Measurements from ENCODE around the gene TBX10.
"Not testable (repeated sequence)": the region's sequence is repeated elsewhere in the genome, so short reads cannot be mapped to it uniquely, and the experiment has no call there.

Gene TBX10

DNA sequence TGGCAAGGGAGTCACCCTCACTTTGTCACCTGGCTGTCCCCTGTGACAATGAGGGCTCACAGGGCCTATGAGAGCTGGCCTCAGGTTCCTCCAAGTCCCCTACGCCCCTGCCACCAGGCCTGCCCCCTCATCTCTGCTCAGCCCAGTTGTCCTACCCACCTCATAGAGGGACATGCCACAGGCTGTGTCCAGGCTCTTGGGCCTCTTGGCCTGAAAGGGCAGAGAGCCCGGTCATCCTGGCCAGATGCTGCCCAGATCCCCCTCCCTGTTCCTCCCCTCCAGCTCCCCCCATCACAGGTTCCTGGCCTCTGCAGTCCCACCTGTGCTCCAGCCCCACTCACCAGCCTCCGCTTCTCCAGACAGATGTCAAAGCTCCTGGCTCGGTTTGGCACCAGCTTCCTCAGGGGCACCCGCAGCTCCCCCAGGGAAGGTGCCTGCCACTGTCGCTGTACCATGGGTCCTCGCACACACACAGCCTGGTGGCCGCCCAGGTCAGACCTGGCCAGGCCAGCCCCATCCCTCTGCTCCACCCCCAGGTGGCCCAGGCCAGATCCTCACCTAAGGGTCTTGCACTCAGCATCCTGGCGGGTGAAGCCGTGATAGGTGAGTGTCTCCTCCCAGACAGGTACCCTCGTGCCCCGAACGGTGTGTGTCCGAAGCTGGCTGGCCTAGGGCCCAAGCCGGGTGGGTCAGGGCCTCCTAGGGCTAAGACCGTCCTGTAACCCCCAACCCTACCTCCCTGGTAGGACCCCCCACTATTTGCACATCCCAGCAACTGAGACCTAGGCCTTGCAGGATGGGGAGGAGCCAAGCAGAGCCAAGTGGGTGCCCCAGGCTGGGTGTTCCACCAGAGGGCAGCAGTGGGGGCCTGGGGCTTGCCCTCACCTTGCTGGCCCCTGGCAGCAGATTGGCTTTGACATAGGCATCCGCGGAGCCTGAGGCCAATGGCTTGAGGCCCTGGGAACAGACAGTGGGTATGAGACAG is 24.5 kb downstream of the TBX10 start:
- no peak for DNase-seq

DNA sequence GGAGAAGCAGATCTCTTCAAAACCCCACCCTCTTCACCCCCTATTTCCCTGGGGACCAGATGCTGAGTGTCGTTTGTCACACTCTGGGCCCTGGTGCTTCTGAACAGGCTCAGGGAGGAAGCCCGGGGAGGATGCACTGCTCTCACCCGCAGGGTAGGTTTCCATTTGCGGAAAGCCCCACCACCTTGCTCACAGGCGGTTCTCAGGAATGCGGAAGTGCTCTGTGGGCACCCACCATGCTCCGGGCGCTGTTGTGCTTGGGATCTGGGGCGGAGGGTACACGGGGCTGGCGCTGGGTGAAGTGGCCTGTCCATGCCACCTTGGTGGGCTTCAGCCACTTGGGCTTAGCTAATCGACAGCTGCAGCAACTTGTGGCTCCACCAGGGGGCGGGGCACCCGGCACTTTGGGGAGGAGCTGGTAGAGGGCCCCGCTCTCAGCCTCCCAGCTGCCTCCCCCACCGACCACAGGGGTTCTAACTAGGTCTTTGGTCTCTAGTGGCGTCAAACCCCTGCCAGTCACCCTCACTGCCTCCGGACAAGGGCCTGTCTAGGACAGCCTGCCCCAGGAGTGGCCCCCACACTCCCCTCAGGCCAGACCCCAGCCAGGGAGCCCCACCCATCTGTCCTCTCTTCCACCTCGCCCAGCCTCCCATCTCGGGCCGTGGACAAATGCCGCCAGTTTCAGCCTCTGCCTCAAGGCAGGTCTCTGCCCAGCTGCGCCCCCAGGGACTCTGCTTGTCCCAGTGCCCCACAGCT is 25.4 kb downstream of the TBX10 start:
- no peak for DNase-seq

DNA sequence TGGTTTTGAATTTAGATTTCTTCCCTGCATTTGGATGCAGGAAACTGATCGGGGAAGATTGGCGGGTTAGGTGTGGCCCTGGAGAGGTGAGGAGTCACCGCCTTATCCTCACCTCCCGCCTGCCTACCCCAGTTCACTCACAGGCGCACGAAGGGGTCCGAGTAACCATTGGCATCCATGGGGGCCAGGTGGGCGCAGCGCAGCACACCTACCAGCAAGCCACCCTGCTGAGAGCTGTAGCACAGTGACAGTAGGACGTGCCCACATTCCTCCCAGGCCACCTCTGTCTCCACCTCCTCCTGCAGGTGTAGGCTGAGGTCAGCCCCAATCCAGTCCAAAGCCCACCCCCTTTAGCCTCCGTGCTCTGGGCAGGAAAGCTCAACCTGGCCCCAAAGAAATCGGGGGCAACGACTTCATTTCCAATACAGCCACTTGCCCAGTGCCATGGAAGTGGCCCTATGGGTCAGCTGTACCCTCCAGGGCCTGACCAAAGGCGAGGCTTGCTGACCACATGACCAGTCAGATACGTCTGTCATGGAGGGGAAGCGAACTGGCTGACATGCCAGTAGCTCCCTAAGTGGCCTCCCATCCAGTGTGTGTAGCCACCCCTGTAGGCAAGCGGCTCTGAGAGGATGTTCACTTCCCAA is 26.1 kb downstream of the TBX10 start:
- no peak for DNase-seq

DNA sequence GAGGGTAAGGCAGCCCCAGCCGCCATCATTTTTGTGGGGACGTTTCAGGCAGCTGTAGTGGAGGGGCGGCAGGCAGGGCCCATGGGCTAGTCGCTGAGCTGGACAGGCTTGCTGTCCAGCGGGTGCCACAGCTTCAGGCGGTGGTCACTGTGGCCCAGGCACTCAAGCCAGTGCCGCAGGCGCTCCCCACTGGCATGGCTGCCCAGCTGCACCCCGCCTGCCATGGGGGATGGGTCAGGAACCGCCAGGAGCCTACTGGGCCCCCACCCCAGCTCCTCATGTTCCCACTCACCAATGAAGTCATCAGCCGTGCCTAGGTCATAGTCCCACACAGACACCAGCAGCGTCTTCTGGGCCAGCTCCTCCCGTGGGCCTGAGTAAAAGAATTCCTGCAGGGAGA is 26.8 kb downstream of the TBX10 start:
- DNase-seq = no peak

DNA sequence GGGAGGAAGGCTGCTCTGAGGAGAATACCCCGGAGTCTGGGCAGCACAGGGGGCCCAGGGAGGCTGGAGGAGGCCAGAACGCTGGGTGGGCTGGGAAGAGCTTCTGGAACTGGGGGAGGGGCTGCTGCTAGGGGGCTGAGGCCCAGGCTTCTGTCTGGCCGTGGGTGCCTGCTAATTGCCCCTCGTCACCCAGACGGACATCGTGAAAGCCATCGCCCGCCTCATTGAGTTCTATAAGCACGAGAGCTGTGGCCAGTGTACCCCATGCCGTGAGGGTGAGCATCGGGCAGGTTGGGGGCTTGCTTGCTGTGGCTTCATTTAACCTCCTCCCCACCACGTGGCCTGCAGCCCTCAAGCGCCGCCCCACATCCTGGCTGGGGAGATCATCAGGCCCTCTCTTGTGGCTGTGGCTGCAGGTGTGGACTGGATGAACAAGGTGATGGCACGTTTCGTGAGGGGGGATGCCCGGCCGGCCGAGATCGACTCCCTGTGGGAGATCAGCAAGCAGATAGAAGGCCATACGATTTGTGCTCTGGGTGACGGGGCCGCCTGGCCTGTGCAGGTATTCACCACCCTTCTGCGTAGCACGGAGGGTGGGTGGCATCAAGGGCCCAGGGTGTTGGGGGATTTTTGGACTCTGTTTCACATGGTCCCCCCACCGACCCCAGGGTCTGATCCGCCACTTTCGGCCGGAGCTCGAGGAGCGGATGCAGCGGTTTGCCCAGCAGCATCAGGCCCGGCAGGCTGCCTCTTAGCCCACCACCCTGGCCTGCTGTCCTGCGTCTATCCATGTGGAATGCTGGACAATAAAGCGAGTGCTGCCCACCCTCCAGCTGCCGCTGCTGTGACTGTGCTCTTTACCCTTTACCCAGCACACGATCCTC is 27.6 kb downstream of the TBX10 start:
- DNase-seq = no peak

DNA sequence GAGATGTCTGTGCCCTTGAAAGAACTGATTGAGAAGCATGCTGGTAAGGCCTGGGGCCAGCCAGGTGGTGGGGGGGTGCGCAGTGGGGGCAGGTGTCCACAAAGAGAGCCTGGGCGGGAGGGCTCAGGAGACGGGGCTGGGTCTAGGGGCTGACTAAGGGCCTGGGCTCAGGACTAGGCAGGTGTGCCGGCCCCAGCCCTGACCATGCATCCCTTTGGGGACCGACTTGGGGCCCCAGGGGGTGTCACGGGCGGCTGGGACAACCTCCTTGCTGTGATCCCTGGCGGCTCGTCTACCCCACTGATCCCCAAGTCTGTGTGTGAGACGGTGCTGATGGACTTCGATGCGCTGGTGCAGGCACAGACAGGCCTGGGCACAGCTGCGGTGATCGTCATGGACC is 28.4 kb downstream of the TBX10 start:
- no peak for DNase-seq

DNA sequence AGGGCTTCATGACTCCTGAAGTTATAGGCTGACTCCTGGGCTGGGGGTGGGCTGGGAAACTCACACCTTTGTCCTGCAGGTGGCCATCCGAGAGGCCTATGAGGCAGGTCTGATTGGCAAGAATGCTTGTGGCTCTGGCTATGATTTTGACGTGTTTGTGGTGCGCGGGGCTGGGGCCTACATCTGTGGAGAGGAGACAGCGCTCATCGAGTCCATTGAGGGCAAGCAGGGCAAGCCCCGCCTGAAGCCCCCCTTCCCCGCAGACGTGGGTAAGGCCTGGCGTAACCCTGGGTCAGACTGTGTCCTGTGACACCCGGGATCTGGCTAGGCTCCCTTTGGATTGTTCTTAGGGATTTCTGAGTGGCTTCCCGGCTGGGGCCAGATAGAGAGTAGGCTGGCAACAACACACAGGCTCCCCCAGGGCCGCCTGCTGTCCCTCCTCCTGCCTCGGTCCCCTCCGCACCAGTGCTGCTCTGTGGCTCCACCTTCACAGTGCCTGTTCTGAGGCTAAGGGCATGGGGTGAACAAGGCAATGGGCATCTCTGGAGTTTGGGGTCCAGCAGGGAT is 29.2 kb downstream of the TBX10 start:
- DNase-seq = no peak

DNA sequence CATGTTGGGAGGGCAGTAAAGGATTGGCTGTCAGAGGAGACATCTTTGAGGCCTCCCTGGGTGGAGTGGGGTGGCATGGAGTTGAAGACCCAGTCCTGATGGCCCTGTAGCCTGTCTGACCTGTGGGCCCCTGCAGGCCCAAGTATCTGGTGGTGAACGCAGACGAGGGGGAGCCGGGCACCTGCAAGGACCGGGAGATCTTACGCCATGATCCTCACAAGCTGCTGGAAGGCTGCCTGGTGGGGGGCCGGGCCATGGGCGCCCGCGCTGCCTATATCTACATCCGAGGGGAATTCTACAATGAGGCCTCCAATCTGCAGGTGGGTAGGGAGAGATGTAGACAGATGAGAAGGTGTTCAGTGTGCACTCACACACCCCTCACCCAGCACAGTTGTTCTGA is 30.2 kb downstream of the TBX10 start:
- DNase-seq = no peak

DNA sequence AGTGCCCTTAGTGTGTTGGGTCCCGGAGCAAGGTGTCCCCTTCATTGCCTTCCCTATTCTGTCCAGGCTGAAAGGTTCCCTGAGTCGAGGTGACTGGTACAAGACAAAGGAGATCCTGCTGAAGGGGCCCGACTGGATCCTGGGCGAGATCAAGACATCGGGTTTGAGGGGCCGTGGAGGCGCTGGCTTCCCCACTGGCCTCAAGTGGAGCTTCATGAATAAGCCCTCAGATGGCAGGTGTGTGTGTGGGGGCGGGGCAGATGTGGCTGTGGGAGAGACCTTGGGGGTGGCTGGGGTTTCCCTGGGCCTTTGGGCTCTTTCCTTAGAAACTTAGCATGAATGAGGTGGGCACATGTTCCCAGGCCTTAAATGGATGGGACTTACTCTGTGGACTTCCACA is 31.1 kb downstream of the TBX10 start:
- no peak for DNase-seq

DNA sequence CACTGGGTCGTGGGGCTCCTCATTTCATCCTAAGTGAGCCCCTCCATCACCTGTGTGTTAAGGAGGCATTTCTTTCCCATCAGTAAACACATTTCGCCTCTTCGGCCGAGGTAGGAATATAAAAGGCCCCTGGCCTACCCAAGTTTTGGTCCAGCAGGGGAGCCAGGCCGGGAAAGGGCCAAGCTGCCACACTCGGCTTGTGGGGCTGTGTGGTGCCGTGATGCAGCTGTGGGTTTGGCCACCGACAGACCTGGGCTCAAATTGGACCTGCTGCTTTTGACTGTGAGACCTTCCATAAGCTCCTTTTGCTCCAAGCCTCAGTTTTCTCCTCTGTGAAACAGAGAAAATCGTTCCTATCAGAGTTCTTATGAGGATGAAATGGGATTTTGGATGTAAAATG is 32.1 kb downstream of the TBX10 start:
- DNase-seq = no peak

DNA sequence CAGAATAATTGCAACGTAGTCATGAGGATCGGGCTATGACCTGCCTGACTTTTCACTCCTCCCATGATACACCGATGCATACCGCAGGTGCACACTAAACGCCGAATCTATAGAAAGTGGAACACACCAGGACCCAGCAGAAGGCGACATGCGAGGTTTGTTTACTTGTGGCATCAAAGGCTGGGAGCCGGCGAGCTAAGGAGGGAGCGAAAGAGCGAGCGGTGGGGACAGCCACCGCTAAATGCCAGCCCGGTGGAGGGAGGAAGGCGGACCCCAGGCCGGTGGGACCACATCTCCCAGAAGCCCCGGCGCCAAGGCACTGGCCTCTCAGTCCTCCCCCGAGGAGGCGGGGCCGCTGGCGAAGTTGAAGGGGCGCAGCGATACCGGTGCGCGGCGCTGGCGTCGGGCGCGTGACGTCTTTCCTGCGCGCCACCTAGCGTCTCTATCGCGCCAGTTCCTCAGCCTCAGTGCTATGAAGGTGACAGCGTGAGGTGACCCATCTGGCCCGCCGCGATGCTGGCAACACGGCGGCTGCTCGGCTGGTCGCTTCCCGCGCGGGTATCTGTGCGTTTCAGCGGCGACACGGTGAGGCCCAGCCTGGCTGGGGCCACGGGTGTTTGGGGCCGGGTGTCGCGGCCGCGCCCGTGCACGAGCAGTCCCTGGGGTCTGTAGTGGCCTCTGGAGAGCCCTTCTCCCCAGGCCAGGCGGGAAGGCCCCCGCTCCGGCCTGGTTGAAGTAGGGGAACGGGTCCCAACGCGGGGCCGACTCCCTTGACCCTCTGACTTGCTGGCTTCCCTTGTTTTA is 32.9 kb downstream of the TBX10 start, which contains the start of gene NDUFV1:
TSS of gene NDUFV1 (plus strand) at position 445 of the 804 bp plus-strand sequence. CDS start at position 514, 69 bp downstream.
- peak; percentile 83 for DNase-seq

DNA sequence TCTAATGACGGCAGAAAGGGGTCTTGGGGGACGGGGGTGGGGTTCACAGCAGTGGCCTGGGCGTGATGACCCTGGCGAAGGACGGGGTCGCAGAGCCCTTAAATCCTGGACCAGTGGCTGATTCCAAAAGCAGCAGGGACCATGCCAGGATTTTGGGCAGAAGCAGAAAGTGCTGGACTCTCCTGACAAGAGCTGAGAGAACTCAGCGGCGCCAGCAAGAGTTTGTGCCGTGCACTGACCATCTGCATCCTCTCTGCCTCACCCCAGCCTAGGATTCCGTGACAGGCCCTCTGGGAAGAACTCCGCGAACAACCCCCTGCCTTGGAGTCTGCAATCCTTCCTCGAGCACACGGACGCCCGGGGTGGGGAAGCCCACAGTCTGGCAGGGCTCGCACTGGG is 33.5 kb downstream of the TBX10 start:
- no peak for DNase-seq

DNA sequence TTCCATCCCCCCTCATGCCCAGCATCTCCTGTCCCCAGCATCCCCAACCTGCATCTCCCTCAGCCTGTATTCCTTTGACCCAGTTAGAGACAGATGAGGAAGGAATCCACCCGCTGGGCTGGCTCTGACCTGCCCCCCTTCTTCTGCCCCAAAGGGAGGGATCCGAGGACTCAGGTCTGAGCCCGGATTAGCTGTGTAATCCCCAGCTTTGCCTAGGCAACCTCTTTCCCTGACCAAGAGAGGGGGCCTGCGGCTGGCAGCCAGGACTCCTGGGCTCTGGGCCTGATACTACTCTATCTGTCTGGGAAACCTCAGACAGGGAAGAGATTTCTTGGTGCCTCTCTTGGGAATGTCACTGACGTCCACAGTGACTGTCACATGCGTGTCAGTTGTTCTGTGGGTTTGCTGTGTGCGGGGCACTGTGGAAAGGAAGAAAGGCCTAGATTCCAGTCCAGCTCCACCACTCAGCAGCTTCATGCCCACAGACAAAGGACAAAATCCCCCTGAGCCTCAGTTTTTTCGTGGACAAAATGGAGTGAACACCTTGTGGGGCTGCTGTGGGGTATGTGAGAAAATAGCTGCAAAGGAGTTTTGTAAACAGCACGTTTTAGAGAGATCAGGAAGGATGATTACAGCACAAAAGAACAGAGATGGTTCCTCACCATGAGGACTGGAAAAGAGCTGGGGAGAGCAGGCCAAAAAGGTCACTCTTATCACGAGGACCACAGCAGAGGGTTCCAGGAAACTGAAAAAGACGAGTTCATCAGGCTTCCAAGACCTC is 34.1 kb downstream of the TBX10 start:
- no peak for DNase-seq

DNA sequence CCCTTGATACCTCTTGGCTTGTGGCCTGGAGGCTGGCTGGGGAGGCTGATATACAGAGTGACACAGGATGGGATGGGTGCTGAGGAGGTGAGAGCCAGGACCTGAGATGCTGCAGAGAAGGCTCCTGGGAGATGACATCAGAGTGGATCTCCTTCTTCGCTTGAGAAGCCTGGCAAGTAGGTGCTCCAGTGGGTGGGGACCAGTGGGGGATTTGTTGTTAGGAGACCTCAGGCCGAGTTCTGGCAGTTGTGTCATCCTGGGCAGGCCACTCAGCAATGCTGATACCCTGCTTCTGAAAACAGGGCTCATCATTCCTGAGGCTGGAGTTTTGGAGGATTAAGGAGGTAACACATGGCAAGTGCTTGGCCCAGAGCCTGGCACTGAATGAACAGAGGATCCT is 34.7 kb downstream of the TBX10 start:
- no peak for DNase-seq

DNA sequence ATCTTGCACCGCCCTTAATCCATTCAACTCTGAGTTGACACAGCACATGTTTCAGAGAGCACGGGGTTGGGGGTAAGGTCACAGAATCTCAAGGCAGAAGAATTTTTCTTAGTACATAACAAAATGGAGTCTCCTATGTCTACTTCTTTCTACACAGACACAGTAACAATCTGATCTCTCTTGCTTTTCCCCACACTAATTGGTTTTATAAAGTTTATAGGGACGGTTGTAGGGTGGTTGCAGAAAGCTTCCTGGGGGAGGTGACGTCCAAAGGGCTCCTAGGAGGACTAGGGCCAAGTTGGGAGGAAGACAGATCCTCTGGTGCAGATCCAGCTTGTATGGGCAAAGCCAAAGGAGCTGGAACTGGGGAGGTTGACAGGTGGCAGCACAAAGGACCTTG is 35.4 kb downstream of the TBX10 start:
- not testable (repeated sequence) for DNase-seq

DNA sequence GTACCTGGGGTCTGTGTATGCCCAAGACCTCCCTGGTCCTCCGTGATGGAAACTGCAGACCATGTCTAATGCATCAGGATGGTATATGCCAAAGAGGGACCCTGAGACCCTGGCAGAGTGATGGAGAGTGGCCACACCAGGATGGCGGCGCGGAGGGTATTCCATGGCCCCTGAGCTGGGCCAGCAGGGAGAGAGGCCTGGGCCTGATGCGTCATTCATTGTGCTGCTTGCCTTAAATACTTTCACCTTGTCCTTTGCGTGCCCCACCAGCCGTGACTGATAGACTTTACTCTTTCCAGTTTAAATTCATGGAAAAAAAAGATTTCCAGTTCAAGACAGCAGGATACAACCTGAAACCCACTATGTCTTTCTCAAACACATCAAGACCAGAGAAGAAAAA is 38.5 kb downstream of the TBX10 start:
- DNase-seq = no peak

DNA sequence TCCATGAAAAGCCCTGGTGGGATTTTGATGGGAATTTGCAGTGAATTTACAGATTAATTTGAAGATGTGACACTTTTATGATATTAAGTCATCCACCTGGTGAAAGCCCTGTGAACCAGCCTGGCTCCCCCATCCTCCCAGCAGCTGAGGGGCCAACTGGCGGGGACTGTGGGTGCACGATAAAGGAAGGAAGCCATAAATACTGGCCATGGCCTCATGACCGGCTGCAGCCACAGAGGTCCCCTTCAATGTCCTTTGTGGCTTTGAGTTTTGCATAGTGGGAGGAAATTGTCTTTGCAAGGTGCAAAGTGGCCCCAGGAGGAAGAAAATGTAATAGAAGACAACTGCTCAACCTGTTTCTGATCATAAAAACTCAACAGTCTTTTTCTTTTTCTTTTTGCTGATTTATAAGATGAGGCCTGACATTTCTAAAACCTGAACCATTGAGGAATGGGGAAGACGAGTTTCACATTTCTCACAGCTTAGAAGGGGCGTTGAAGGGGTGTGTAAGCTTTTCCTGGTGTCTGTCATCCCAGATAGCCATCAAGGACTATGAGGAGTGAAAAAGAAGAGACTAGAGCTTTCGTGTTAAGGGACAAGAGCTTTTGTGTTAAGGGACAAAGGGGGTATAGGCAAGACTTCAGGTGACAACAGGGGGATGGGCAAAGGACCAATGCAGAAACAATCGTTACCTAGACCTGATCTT is 39.1 kb downstream of the TBX10 start:
- no peak for DNase-seq

DNA sequence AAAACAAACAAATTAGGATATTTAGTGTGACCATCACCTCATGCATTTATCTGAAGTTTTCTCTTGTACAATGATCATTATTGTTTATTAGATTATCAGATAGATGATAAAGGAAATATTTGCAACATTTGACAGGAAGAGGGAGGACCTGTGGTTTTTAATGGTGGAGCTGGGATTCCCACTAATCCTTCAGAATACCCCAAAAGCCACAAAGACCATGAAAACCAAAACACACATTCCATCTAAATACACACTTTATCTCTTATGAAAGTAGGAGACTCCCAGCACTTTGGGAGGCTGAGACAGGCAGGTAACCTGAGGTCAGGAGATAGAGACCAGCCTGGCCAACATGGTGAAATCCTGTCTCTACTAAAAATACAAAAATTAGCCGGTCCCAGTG is 40.4 kb downstream of the TBX10 start:
- DNase-seq = no peak

DNA sequence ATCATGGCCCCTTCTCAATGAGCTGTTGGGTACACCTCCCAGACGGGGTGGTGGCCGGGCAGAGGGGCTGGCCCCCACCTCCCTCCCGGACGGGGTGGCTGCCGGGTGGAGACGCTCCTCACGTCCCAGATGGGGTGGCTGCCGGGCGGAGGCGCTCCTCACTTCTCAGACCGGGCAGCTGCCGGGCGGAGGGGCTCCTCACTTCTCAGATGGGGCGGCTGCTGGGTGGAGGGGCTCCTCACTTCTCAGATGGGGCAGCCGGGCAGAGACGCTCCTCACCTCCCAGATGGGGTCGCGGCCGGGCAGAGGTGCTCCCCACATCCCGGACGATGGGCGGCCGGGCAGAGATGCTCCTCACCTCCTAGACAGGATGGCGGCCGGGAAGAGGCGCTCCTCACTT is 41.6 kb downstream of the TBX10 start:
- not testable (repeated sequence) for DNase-seq

DNA sequence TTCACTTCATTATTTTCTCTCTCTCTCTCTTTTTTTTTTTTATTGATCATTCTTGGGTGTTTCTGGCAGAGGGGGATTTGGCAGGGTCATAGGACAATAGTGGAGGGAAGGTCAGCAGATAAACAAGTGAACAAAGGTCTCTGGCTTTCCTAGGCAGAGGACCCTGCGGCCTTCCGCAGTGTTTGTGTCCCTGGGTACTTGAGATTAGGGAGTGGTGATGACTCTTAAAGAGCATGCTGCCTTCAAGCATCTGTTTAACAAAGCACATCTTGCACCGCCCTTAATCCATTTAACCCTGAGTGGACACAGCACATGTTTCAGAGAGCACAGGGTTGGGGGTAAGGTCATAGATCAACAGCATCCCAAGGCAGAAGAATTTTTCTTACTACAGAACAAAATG is 42.1 kb downstream of the TBX10 start:
- not testable (repeated sequence) for DNase-seq

Measured in NCI-H1417 treated with DMSO at 0.1 percent for 48 hours (cell line).